ENCODE data around the gene LRRC8E. TPM values are rescaled to one million over a fixed set of nuclear protein-coding genes. Genes with fewer than 3 reads are reported as not detected.

The LRRC8E gene
- total RNA-seq, 1 donor from 2014 or later: 0.08 TPM

DNA sequence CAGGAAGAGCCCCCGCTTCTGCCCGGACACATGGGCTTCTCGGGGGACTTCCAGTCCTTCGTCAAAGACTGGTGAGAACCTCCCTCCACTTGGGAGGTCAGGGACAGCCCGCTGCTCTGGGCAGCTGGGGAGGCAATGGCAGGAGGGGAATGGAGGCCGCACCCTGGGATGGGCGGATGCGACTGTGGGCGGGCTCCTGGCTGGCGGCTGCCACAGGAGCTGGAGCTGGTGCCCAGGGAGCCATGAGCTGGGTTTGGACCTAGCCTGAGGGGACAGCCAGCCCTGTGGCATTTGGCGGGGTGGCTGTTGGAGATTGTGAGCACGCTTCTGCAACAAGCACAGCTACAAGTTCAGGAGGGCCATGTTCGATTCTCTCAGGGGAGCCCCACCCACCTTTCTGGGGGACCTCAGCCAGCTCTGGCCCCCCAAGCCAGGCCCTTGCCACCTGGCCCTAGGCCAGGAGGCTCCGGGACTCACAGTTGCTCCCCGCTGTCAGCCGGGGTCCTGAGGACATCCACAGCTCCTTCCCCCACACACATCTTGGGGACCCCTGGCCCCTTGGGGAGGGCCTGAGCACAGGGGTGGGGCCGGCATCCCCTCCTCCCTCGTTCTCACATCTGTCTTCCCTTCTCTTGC is 23.3 kb downstream of the LRRC8E start:
- Mint-ChIP-seq H3K27me3 (ENCODE audit: unreplicated experiment) (peaks cover 14% of the 10 kb centered on the region), H3K4me3 (ENCODE audit: unreplicated experiment) (no peak overlapping the region), H3K36me3 (ENCODE audit: low read depth, unreplicated experiment) (peaks cover 7% of the 10 kb centered on the region), H3K4me1 (ENCODE audit: unreplicated experiment) (peaks cover 4% of the 10 kb centered on the region), H3K27ac (ENCODE audit: unreplicated experiment) (no peak overlapping the region), H3K9me3 (ENCODE audit: unreplicated experiment) (no peaks in the 10 kb centered on the region)
- DNase-seq (ENCODE audit: low spot score): no peak
- TF ChIP-seq, protein P1, sequence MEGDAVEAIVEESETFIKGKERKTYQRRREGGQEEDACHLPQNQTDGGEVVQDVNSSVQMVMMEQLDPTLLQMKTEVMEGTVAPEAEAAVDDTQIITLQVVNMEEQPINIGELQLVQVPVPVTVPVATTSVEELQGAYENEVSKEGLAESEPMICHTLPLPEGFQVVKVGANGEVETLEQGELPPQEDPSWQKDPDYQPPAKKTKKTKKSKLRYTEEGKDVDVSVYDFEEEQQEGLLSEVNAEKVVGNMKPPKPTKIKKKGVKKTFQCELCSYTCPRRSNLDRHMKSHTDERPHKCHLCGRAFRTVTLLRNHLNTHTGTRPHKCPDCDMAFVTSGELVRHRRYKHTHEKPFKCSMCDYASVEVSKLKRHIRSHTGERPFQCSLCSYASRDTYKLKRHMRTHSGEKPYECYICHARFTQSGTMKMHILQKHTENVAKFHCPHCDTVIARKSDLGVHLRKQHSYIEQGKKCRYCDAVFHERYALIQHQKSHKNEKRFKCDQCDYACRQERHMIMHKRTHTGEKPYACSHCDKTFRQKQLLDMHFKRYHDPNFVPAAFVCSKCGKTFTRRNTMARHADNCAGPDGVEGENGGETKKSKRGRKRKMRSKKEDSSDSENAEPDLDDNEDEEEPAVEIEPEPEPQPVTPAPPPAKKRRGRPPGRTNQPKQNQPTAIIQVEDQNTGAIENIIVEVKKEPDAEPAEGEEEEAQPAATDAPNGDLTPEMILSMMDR (IDR thresholded peaks at IDR 0.05; ENCODE audit: unreplicated experiment): no peak

DNA sequence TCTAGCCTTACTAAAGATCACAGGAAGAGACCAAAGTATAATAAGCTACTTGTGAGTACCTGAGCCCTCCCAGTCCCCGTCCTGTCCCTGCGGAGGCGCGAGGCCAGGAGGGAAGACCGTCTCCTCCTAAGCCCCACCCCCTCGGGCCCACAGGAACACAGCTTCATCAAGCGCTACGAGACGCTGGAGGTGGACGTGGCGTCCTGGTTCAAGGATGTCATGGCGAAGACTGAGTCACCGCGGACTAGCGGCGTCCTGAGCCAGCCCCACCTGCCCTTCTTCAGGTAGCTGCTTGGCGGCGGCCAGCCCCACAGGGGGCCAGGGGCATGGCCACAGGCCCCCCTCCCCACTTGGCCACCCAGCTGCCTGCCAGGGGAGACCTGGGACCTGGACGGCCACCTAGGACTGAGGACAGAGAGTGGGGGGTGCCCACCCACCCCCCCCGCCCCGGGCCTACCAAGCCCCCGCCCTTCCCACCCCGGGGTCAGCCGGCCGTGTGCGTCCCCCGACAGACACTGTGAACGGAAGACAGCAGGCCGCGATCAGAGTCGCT is 23.9 kb downstream of the LRRC8E start:
- no peak for DNase-seq (ENCODE audit: low spot score)
- Mint-ChIP-seq H3K4me3 (ENCODE audit: unreplicated experiment) (no peak overlapping the region), H3K27me3 (ENCODE audit: unreplicated experiment) (peaks cover 17% of the 10 kb centered on the region), H3K27ac (ENCODE audit: unreplicated experiment) (no peak overlapping the region), H3K36me3 (ENCODE audit: low read depth, unreplicated experiment) (peaks cover 7% of the 10 kb centered on the region), H3K4me1 (ENCODE audit: unreplicated experiment) (peaks cover 7% of the 10 kb centered on the region), H3K9me3 (ENCODE audit: unreplicated experiment) (no peaks in the 10 kb centered on the region)
- TF ChIP-seq, protein P1 (IDR thresholded peaks at IDR 0.05; ENCODE audit: unreplicated experiment): no peak

DNA sequence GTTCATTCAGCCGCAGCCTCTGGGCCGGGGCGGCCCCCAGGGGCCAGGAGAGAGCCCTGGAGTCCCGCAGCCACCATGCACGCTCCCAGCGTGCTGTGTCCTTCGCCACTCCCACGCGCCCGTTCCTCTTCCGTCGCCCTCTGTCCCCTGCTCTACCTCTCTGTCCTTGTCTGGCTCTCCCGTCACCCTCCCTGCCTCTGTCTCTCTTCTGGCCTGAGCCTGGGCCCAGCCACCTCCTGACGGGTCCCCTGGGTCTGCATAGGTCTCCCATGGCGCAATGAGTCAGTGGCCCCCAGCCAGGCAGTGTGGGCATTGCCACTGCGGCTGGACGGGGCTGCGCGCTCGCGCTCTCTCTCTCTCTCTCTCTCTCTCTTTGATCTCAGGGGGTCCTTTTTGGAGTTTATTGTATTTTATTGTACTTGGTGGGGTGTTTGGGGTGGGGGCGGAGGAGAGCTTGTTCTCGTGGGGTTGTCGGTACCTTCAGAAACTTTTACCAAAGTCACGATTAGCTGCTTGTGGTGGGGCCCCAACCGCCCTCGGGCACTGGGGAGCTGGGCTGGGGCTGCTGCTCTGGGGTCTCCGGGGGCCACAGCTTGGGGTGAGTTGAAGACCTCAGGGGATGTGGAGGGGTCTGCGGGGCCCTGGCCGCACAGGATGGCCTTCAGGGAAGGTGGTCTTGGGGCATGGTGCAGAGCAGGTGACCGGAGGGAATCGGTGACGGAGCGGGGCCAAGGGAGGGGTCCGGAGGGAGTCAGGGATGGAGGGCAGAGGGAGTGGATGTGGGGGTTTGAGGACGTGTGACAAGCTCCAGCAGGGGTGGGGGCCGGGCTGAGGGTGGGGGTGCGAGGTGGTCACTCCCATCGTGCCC is 24.6 kb downstream of the LRRC8E start:
- Mint-ChIP-seq H3K9me3 (ENCODE audit: unreplicated experiment) (no peaks in the 10 kb centered on the region), H3K4me3 (ENCODE audit: unreplicated experiment) (no peak overlapping the region), H3K36me3 (ENCODE audit: low read depth, unreplicated experiment) (peaks cover 7% of the 10 kb centered on the region), H3K27me3 (ENCODE audit: unreplicated experiment) (peaks cover 17% of the 10 kb centered on the region), H3K4me1 (ENCODE audit: unreplicated experiment) (peaks cover 7% of the 10 kb centered on the region), H3K27ac (ENCODE audit: unreplicated experiment) (no peak overlapping the region)
- no peak for DNase-seq (ENCODE audit: low spot score)
- TF ChIP-seq, protein P1 (IDR thresholded peaks at IDR 0.05; ENCODE audit: unreplicated experiment): no peak

DNA sequence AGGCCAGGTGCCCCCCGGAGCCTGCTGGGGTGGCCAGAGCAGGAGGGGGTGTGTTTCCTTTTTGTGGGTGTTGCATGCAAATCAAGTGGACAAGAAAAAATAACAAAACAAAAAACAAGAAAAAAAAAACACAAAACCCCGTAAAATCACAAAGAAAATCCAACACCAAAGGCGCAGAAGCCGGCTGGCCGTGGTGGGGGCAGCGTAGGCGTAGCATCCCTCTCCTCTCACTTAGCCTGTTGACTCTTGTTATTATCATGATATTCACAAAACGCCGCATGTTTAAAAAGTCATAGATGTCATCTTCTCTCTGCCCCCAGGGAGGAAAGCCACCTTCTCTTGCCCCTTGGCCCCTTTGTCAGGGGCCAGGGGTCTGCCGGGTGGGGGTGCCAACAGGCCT is 25.3 kb downstream of the LRRC8E start:
- Mint-ChIP-seq H3K27ac (ENCODE audit: unreplicated experiment) (no peak overlapping the region), H3K4me1 (ENCODE audit: unreplicated experiment) (peaks cover 7% of the 10 kb centered on the region), H3K9me3 (ENCODE audit: unreplicated experiment) (no peaks in the 10 kb centered on the region), H3K36me3 (ENCODE audit: low read depth, unreplicated experiment) (peaks cover 7% of the 10 kb centered on the region), H3K4me3 (ENCODE audit: unreplicated experiment) (no peak overlapping the region), H3K27me3 (ENCODE audit: unreplicated experiment) (peaks cover 21% of the 10 kb centered on the region)
- TF ChIP-seq, protein P1 (IDR thresholded peaks at IDR 0.05; ENCODE audit: unreplicated experiment): no peak
- no peak for DNase-seq (ENCODE audit: low spot score)

Data from endothelial cell (in vitro differentiated cells).